Mesenchymal stem cell (in vitro differentiated cells and primary cell): Measurements from ENCODE around the gene DACT2.

Source experiments
- DNase-seq: peaks from one replicate; pipeline ENCODE4 v3.0.0-alpha.2; 2013
- H2AFZ ChIP-seq: one replicate; pipeline ENCODE4 v1.6.1; 2013; ENCODE audit warnings: low read depth, mild to moderate bottlenecking, control low read depth, inconsistent platforms, low read length, moderate library complexity
- H2AK5ac ChIP-seq: 2 replicates; pipeline ENCODE4 v1.6.1; 2013; ENCODE audit warnings: low read length, moderate library complexity, mild to moderate bottlenecking, inconsistent platforms; ENCODE audit not compliant: severe bottlenecking
- H2BK120ac ChIP-seq: one replicate; pipeline ENCODE4 v1.6.1; 2013; ENCODE audit warnings: low read depth, mild to moderate bottlenecking, inconsistent platforms, low read length, moderate library complexity
- H2BK12ac ChIP-seq, 2 experiments: one replicate each; pipeline ENCODE4 v1.6.1; 2013; ENCODE audit warnings: inconsistent platforms in 2 of 2, low read length in 2 of 2, mild to moderate bottlenecking in 2 of 2, moderate library complexity in 2 of 2, control low read depth in 1 of 2
- H2BK15ac ChIP-seq: one replicate; pipeline ENCODE4 v1.6.1; 2013; ENCODE audit warnings: mild to moderate bottlenecking, low read depth, inconsistent platforms; ENCODE audit not compliant: poor library complexity, severe bottlenecking
- H2BK5ac ChIP-seq: 2 replicates; pipeline ENCODE4 v1.6.1; 2013; ENCODE audit warnings: low read depth, mild to moderate bottlenecking, low read length, control low read depth, inconsistent platforms; ENCODE audit not compliant: poor library complexity, severe bottlenecking
- H3K14ac ChIP-seq, 2 experiments: one replicate each; pipeline ENCODE4 v1.6.1; 2013; ENCODE audit warnings: inconsistent platforms in 2 of 2, low read length in 2 of 2, control low read depth in 1 of 2, mild to moderate bottlenecking in 1 of 2, moderate library complexity in 1 of 2
- H3K18ac ChIP-seq, 2 experiments: one replicate each; pipeline ENCODE4 v1.6.1; 2013; ENCODE audit warnings: inconsistent platforms in 2 of 2, low read length in 2 of 2, control low read depth in 1 of 2, low read depth in 1 of 2, mild to moderate bottlenecking in 1 of 2
- H3K23ac ChIP-seq, 2 experiments: one replicate each; pipeline ENCODE4 v1.6.1; 2013; ENCODE audit warnings: inconsistent platforms in 2 of 2, low read length in 2 of 2, mild to moderate bottlenecking in 2 of 2, moderate library complexity in 2 of 2, control low read depth in 1 of 2
- H3K27ac ChIP-seq: 2 replicates; pipeline ENCODE4 v1.5.1; 2013; ENCODE audit warnings: mild to moderate bottlenecking, moderate library complexity, low read length, control low read depth, inconsistent platforms; ENCODE audit not compliant: poor library complexity, severe bottlenecking
- H3K27me3 ChIP-seq, 2 experiments: 2 replicates each; pipeline versions ENCODE4 v1.6.1 to v1.7.0; 2013; ENCODE audit warnings: low read length in 2 of 2, mild to moderate bottlenecking in 2 of 2, moderate library complexity in 2 of 2, control low read depth in 1 of 2, inconsistent platforms in 1 of 2; ENCODE audit not compliant: control insufficient read depth in 1 of 2, insufficient read depth in 1 of 2
- H3K36me3 ChIP-seq, 2 experiments: 2 replicates each; pipeline versions ENCODE4 v1.6.1 to v1.7.0; 2013; ENCODE audit warnings: low read length in 2 of 2, control low read depth in 1 of 2, inconsistent platforms in 1 of 2, low read depth in 1 of 2, mild to moderate bottlenecking in 1 of 2; ENCODE audit not compliant: insufficient read depth in 2 of 2, control insufficient read depth in 1 of 2
- H3K4ac ChIP-seq, 2 experiments: one replicate each; pipeline ENCODE4 v1.6.1; 2013; ENCODE audit warnings: inconsistent platforms in 2 of 2, low read length in 2 of 2, mild to moderate bottlenecking in 2 of 2, moderate library complexity in 2 of 2, control low read depth in 1 of 2, low read depth in 1 of 2
- H3K4me1 ChIP-seq: 2 replicates; pipeline ENCODE4 v1.6.1; 2013; ENCODE audit warnings: low read depth, low read length, control low read depth; ENCODE audit not compliant: control insufficient read depth, insufficient read depth
- H3K4me2 ChIP-seq: 2 replicates; pipeline ENCODE4 v1.6.1; 2013; ENCODE audit warnings: low read length, mild to moderate bottlenecking, inconsistent platforms; ENCODE audit not compliant: poor library complexity, severe bottlenecking
- H3K4me3 ChIP-seq, 2 experiments: 2 replicates each; pipeline versions ENCODE4 v1.5.1 to v1.7.0; 2013; ENCODE audit warnings: low read length in 2 of 2, mild to moderate bottlenecking in 2 of 2, control low read depth in 1 of 2, low read depth in 1 of 2; ENCODE audit not compliant: insufficient read depth in 1 of 2
- H3K79me1 ChIP-seq: replicated peaks from 2 replicates; pipeline ENCODE4 v1.6.1; 2013; ENCODE audit warnings: mild to moderate bottlenecking, control low read depth, low read length, inconsistent platforms; ENCODE audit not compliant: poor library complexity, severe bottlenecking
- H3K9ac ChIP-seq: 2 replicates; pipeline ENCODE4 v1.7.0; 2013; ENCODE audit warnings: mild to moderate bottlenecking, low read length, moderate library complexity
- H3K9me3 ChIP-seq: 2 replicates; pipeline ENCODE4 v1.7.0; 2013; ENCODE audit warnings: mild to moderate bottlenecking, low read length; ENCODE audit not compliant: control insufficient read depth
- H4K8ac ChIP-seq: one replicate; pipeline ENCODE4 v1.6.1; 2013; ENCODE audit warnings: inconsistent platforms, mild to moderate bottlenecking, low read length, moderate library complexity
- H4K91ac ChIP-seq: one replicate; pipeline ENCODE4 v1.6.1; 2013; ENCODE audit warnings: mild to moderate bottlenecking, low read length, inconsistent platforms
- WGBS: methylation state at CpG from one replicate; pipeline ENCODE4 v1.1.7; 2013; ENCODE audit warnings: mixed read lengths; 5-methylcytosine and 5-hydroxymethylcytosine counted together

Gene DACT2

DNA sequence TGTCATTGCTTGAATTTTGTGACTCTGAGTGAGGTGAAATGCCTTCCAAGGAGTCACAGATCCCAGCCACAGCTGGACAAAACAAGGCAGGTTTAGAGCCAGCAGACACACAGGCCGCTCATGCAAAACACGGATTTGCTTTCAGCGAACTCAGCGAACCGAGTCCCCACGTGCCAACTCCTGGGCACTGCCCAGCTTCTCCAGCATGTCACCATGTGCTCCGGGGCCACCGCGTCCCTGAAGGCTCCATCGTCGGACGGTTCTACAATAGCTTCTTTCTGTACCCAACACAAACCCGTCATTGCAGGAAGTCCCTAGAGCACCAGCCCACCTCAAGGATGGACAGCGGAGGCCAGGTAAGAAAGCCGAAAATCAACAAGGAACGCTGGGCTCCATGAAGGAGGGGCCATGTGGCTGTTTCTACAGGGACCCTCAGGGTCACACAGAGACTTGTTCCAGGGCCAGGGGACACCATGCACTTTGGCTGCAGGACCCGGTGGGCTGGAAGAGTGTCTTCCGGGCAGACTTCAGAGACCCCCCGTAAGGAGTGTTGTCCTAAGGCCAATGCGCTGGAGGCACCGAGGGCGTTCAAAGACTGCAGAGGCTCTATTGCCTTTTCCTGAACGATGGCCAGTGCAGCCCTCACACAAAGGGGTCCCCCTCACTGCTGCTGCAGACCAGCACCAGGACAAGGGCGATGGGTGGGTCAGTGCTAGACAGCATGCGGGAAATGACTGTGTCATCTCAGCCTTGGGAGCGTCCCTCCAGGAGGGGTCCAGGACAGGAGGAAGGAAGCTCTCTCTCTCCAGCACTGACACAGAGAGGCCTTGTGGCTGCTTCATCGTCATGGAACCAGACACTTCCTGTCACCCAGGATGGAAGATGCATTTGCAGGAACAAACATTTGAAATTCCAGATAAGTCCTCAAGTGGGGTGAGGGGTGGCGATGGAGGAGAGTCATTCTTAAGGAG, 19.8 kb downstream of the DACT2 start:
- Histone ChIP-seq H2BK15ac (no peak overlapping the region), H3K4me3 (no peak overlapping the region), H3K4me1 (peaks cover 26% of the 10 kb centered on the region), H3K9me3 (no peaks in the 10 kb centered on the region), H2BK12ac (no peak overlapping the region), H3K27ac (no peak overlapping the region), H3K27me3 (peaks cover 4 to 20% of the 10 kb centered on the region in 2 experiments), H2AFZ (no peak overlapping the region), H3K79me1 (peaks cover 2% of the 10 kb centered on the region), H2BK5ac (no peak overlapping the region), H4K91ac (no peak overlapping the region), H3K18ac (no peak overlapping the region), H3K14ac (peak overlapping the region in 1 of 2 experiments; percentile 66), H3K23ac (no peak overlapping the region), H2BK120ac (no peak overlapping the region), H4K8ac (no peak overlapping the region), H3K4ac (no peak overlapping the region), H3K36me3 (peaks cover 0 to 3% of the 10 kb centered on the region in 2 experiments), H2AK5ac (no peak overlapping the region), H3K9ac (no peak overlapping the region), H3K4me2 (no peak overlapping the region)
- no peak for DNase-seq
- WGBS, result 83% methylated on average over 28 of the region's 28 CpGs

DNA sequence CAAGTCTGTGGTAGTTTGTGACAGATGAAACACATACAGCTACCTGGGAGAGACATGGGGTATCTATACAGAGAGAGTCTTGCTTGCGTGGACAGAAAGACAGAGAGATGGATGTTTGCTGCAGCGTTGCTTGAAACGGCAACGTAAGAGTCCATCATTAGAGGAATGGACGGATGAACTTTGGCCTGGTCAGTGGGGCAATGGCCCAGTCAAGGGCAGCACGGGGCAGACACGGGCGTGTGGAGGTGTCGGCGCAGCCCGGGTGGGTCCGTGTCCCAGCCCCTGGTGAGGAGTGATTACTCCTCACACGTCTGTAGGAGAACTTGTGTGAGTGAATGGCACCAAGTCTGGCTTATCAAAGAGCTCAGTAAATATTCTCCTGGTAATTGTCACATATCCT, 21.9 kb downstream of the DACT2 start:
- no peak overlapping the region for H3K23ac ChIP-seq
- H4K8ac ChIP-seq, result no peak overlapping the region
- no peak overlapping the region for H3K18ac ChIP-seq
- peaks cover 17% of the 10 kb centered on the region for H3K4me1 ChIP-seq
- no peak overlapping the region for H4K91ac ChIP-seq
- no peak overlapping the region for H2BK15ac ChIP-seq
- no peak overlapping the region for H2BK120ac ChIP-seq
- H3K36me3 ChIP-seq, result peaks cover 0 to 3% of the 10 kb centered on the region in 2 experiments
- WGBS, result 96% methylated on average over 11 of the region's 13 CpGs
- no peak overlapping the region for H2AFZ ChIP-seq
- no peak overlapping the region for H3K4me2 ChIP-seq
- no peak for DNase-seq
- no peak overlapping the region for H3K4me3 ChIP-seq
- no peak overlapping the region for H2AK5ac ChIP-seq
- peaks cover 2% of the 10 kb centered on the region for H3K79me1 ChIP-seq
- no peaks in the 10 kb centered on the region for H3K9me3 ChIP-seq
- no peak overlapping the region for H3K27ac ChIP-seq
- H3K9ac ChIP-seq, result no peak overlapping the region
- peaks cover 14 to 26% of the 10 kb centered on the region in 2 experiments for H3K27me3 ChIP-seq
- H2BK12ac ChIP-seq, result no peak overlapping the region
- H3K14ac ChIP-seq, result no peak overlapping the region
- H3K4ac ChIP-seq, result no peak overlapping the region
- H2BK5ac ChIP-seq, result no peak overlapping the region

DNA sequence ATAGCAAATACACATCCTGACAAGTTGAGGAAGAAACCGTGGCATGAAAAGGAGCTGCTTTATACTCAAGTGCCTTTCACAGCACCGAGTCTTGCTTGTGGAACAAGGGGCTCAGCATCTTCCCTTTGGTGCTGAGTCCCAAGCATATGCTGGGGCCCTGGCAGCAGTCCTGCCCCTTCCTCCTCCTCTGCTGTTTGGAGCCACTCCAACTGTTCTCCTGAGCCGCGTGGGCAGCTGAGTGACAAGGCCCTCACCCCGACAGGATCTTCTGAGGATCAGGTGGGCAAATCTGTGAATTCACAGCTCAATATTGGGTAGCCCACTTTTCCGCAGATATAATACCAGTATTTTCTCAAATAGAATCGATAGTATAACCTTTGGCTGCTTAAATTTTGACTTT, 24.7 kb downstream of the DACT2 start:
- no peak overlapping the region for H3K4me3 ChIP-seq
- H2AFZ ChIP-seq, result no peak overlapping the region
- no peak overlapping the region for H3K9ac ChIP-seq
- no peaks in the 10 kb centered on the region for H3K79me1 ChIP-seq
- H3K9me3 ChIP-seq, result no peaks in the 10 kb centered on the region
- WGBS, result 86% methylated on average over 5 of the region's 7 CpGs
- H3K4me1 ChIP-seq, result peaks cover 5% of the 10 kb centered on the region
- H3K27ac ChIP-seq, result no peak overlapping the region
- H4K91ac ChIP-seq, result no peak overlapping the region
- no peak overlapping the region for H3K18ac ChIP-seq
- no peak overlapping the region for H3K4ac ChIP-seq
- no peak for DNase-seq
- no peak overlapping the region for H3K23ac ChIP-seq
- H2BK12ac ChIP-seq, result no peak overlapping the region
- H2BK120ac ChIP-seq, result no peak overlapping the region
- H3K4me2 ChIP-seq, result no peak overlapping the region
- peaks cover 14 to 23% of the 10 kb centered on the region in 2 experiments for H3K27me3 ChIP-seq
- no peak overlapping the region for H4K8ac ChIP-seq
- H3K14ac ChIP-seq, result no peak overlapping the region
- no peak overlapping the region for H2AK5ac ChIP-seq
- no peak overlapping the region for H2BK5ac ChIP-seq
- no peak overlapping the region for H2BK15ac ChIP-seq
- H3K36me3 ChIP-seq, result peaks cover 0 to under 1% of the 10 kb centered on the region in 2 experiments

GRCh38 chr6:168293636-168294530, 25.7 kb downstream of the DACT2 start:
- Histone ChIP-seq H3K23ac (no peak overlapping the region), H3K4me3 (peak overlapping the region in 1 of 2 experiments; percentile 0), H2BK120ac (no peak overlapping the region), H3K27me3 (peaks cover 14 to 18% of the 10 kb centered on the region in 2 experiments), H2AK5ac (no peak overlapping the region), H2BK15ac (no peak overlapping the region), H3K9ac (no peak overlapping the region), H3K4ac (no peak overlapping the region), H3K18ac (no peak overlapping the region), H3K27ac (no peak overlapping the region), H3K4me1 (peaks cover 2% of the 10 kb centered on the region), H3K79me1 (no peaks in the 10 kb centered on the region), H4K8ac (no peak overlapping the region), H3K4me2 (no peak overlapping the region), H3K36me3 (no peaks in the 10 kb centered on the region), H4K91ac (no peak overlapping the region), H2AFZ (no peak overlapping the region), H3K9me3 (no peaks in the 10 kb centered on the region), H2BK12ac (no peak overlapping the region), H2BK5ac (no peak overlapping the region), H3K14ac (peak overlapping the region in 1 of 2 experiments; percentile 38)
- 87% methylated on average over 21 of the region's 26 CpGs for whole genome bisulfite sequencing
- DNase-seq, result no peak
